Upper lobe of right lung (tissue), 1 donor: ENCODE data around the gene ALPL. TPM values are rescaled to one million over a fixed set of nuclear protein-coding genes. Genes with fewer than 3 reads are reported as not detected.

ENCODE experiments used
- ATAC-seq: fragments of 200-7000 bp; cut with Tn5 transposase; one replicate; pipeline ENCODE4 v1.9.1; 2020; ENCODE audit warnings: mild to moderate bottlenecking, moderate library complexity
- DNase-seq: peaks from one replicate; pipeline ENCODE4 v3.0.0-alpha.2; 2020
- H3K27ac ChIP-seq: fragments of 200-600 bp; one replicate; pipeline ENCODE4 v1.8.0; 2022
- H3K27me3 ChIP-seq: fragments of 200-600 bp; one replicate; pipeline ENCODE4 v1.8.0; 2022; ENCODE audit warnings: mild to moderate bottlenecking
- H3K36me3 ChIP-seq: fragments of 200-600 bp; one replicate; pipeline ENCODE4 v1.8.0; 2022
- H3K4me1 ChIP-seq: fragments of 200-600 bp; one replicate; pipeline ENCODE4 v1.8.0; 2022
- H3K4me3 ChIP-seq: fragments of 200-600 bp; one replicate; pipeline ENCODE4 v1.8.0; 2022; ENCODE audit warnings: mild to moderate bottlenecking
- H3K9me3 ChIP-seq: fragments of 200-600 bp; one replicate; pipeline ENCODE4 v1.8.0; 2022
- intact Hi-C: fragments of 100-400 bp; cut with DNase I; formaldehyde crosslinking; loops from one replicate; pipeline ENCODE4 v1.11.0; 2022
- total RNA-seq: library from RNA; stranded (reverse); fragmentation: NEBNext Ultra II Directional; extraction: Animal tissue kit (Norgen Biotek cat#: 25700); gene quantifications from one replicate; pipeline ENCODE4 v1.2.1, GENCODE V29; 2021
- TF ChIP-seq, protein P1 (sequence below): fragments of 200-600 bp; IDR thresholded peaks from one replicate; pipeline ENCODE4 v1.8.0; 2022; ENCODE audit warnings: antibody characterized with exemption
- donor health status: DM: no; HTN: yes; CAD: no; lungs with severe emphysema.

ALPL gene
- total RNA-seq, 1 donor from 2014 or later, result 164 TPM

DNA sequence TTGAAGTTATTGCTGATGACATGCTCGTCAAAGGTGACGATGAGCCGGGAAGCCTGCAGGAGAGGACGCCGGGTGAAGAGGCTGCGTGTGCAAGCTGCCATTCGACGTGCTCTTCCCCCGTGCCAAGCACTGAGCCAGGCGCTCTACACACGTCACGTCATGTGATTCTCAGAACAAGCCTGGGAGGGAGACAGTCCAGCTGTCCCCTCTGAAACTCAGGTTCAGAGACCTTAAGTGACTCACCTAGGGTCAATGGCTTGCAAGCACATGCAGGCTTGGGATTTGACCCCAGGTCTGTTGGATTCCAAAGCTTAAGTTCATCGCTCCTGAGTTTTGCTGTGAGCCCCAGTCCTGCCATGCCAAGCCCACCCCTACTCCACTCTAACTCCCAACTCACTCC lies 102.8 kb downstream of the ALPL start:
- intact Hi-C loops, result no loop called here
- ATAC-seq (no peak), DNase-seq (no peak)
- no peaks in the 10 kb centered on the region for H3K4me1 ChIP-seq
- TF ChIP-seq, protein P1, sequence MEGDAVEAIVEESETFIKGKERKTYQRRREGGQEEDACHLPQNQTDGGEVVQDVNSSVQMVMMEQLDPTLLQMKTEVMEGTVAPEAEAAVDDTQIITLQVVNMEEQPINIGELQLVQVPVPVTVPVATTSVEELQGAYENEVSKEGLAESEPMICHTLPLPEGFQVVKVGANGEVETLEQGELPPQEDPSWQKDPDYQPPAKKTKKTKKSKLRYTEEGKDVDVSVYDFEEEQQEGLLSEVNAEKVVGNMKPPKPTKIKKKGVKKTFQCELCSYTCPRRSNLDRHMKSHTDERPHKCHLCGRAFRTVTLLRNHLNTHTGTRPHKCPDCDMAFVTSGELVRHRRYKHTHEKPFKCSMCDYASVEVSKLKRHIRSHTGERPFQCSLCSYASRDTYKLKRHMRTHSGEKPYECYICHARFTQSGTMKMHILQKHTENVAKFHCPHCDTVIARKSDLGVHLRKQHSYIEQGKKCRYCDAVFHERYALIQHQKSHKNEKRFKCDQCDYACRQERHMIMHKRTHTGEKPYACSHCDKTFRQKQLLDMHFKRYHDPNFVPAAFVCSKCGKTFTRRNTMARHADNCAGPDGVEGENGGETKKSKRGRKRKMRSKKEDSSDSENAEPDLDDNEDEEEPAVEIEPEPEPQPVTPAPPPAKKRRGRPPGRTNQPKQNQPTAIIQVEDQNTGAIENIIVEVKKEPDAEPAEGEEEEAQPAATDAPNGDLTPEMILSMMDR, result no peak
- no peaks in the 10 kb centered on the region for H3K9me3 ChIP-seq
- no peak overlapping the region for H3K27ac ChIP-seq
- no peak overlapping the region for H3K4me3 ChIP-seq
- no peaks in the 10 kb centered on the region for H3K27me3 ChIP-seq
- H3K36me3 ChIP-seq, result no peaks in the 10 kb centered on the region

DNA sequence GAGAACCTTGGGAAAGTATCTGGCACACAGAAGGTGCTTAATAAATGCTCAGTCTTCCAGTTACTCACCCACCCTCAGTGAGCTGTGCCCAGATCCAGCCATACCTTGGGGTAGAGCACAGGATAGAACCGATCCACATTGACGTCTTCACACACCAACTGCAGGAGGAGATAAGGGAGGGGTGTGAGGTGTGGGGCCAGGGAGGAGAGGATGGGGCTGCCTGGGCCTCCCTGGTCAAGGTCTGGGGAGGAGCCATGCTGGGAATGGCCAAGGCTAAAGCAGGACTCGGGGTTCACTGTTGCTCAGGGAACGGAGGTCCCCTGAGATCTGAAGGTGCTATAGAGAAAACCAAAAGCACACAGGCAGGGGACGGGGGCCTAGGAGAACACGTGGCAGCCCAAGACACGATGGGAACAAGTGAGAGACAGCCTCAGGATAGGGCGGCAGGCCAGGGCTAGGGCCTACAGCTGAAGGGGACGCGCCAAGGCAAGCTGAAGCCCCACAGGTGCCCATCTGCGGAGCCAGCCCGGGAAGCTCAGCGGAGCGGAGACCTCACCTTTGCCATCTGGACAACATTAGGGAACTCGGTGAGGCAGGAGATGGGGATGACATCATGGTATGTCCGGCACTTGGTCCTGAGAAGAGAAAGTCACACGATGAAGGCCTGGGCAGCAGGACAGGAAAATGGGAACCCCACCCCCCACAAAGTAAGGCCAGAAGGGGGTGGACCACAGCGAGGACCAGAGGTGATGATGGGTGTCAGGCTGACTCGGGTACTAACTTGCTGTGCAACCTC lies 104.0 kb downstream of the ALPL start:
- no peak overlapping the region for H3K4me3 ChIP-seq
- TF ChIP-seq, protein P1, result no peak
- intact Hi-C loops, result no loop called here
- ATAC-seq (no peak), DNase-seq (no peak)
- no peaks in the 10 kb centered on the region for H3K27me3 ChIP-seq
- no peak overlapping the region for H3K27ac ChIP-seq
- H3K36me3 ChIP-seq, result no peaks in the 10 kb centered on the region
- no peaks in the 10 kb centered on the region for H3K4me1 ChIP-seq
- H3K9me3 ChIP-seq, result no peaks in the 10 kb centered on the region

DNA sequence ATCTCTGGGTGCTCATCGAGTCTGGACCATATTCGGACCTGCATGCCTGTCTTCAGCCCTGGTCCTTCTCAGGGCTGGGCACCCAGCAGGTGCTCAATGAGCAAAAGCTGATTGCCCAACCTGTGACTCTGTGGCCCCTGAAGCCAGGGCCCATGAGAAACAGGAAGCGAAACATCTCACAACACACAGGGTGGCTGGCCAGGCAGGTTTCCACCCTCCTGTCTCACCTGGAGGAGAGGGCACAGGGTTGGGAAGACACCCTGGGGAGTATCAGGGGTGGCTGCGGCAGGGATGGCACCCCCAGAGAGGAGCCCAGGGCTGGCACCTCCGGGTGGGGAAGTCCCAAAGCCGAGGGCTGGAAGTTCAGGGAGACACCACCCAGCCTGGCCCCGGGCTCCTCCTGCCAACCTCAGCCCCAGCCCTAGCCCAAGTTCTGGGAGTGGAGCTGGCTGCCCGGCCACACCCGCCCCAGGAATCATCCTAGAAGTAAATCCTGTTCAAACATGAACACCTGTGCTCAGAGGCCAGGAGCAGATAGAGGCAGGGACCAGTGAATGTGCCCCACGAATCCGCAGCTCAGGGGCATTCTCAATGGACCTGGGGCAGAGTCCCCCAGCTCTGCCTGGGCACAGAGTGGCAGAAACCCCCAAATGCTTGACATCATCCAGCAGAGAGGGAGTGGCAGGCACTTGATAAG lies 105.3 kb downstream of the ALPL start:
- Histone ChIP-seq H3K9me3 (no peaks in the 10 kb centered on the region), H3K27ac (no peak overlapping the region), H3K4me1 (no peaks in the 10 kb centered on the region), H3K4me3 (no peak overlapping the region), H3K27me3 (no peaks in the 10 kb centered on the region), H3K36me3 (no peaks in the 10 kb centered on the region)
- ATAC-seq (peak; percentile 16), DNase-seq (no peak)
- TF ChIP-seq, protein P1, result no peak
- intact Hi-C loops, result no loop called here

DNA sequence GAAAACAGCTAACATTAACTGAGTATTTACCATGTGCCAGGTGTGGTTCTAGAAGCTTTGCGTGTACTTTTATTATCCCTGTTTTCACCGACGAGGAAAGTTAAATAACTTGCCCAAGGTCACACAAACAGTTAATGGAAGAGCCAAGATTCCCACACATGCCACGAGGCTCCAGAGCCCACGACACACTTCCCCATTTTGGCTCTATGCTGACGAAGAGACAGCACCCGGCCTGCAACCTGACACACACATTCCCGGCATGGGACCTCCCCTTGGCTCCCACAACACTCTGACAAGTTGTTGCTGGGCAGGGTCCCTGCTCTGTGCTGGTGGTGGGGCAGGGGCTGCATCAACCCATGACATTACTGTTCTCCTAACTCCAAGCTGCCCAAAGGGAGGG lies 107.1 kb downstream of the ALPL start:
- no peak for DNase-seq
- ATAC-seq, result no peak
- H3K4me1 ChIP-seq, result no peaks in the 10 kb centered on the region

DNA sequence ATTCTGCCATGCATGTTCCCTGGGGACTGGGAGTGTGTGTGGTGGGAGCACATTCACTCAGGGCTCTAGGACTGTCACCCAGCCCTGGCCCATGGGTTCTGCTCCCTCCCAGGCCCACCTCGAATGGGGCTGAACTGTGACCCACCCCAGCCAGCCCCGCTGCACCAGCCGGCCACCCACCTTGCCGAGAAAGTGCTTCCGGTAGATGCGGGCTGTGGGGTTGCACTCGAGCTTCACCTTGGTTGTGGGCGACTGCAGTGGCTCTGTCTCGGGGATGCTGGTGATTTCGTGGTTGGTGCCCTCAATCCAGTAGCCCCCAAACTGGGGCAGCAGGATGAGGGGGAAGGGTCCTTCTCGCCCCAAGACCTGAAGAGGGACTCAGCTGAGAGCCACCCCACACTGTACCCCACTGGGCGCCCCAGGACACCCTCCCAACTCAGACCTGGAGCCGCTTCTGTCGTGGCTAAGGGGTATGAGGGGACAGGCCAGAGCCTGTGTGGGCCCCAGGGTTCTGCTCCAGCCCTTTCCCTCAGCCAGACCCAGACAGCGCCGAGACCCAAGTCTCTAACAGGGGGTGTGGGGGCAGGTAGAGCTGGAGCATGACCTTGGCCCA lies 108.0 kb downstream of the ALPL start:
- intact Hi-C loops, result no loop called here
- TF ChIP-seq, protein P1, result no peak
- H3K27me3 ChIP-seq, result peaks cover 15% of the 10 kb centered on the region
- no peak overlapping the region for H3K27ac ChIP-seq
- DNase-seq (no peak), ATAC-seq (no peak)
- no peaks in the 10 kb centered on the region for H3K4me1 ChIP-seq
- H3K4me3 ChIP-seq, result no peak overlapping the region
- no peaks in the 10 kb centered on the region for H3K9me3 ChIP-seq
- H3K36me3 ChIP-seq, result no peaks in the 10 kb centered on the region

More for the DNA sequence above, 107.1 kb downstream of the ALPL start:
- TF ChIP-seq, protein P1, result no peak
- no peak overlapping the region for H3K27ac ChIP-seq
- H3K27me3 ChIP-seq, result peaks cover 10% of the 10 kb centered on the region
- intact Hi-C loops, result no loop called here
- no peaks in the 10 kb centered on the region for H3K9me3 ChIP-seq
- H3K36me3 ChIP-seq, result no peaks in the 10 kb centered on the region
- H3K4me3 ChIP-seq, result no peak overlapping the region
